ENCODE results near the gene KMT2A.
A peak's percentile ranks its signal among the peaks of the same experiment; 100 is the strongest.
"Not testable (repeated sequence)": the region's sequence is repeated elsewhere in the genome, so short reads cannot be mapped to it uniquely, and the experiment has no call there.

The KMT2A gene

DNA sequence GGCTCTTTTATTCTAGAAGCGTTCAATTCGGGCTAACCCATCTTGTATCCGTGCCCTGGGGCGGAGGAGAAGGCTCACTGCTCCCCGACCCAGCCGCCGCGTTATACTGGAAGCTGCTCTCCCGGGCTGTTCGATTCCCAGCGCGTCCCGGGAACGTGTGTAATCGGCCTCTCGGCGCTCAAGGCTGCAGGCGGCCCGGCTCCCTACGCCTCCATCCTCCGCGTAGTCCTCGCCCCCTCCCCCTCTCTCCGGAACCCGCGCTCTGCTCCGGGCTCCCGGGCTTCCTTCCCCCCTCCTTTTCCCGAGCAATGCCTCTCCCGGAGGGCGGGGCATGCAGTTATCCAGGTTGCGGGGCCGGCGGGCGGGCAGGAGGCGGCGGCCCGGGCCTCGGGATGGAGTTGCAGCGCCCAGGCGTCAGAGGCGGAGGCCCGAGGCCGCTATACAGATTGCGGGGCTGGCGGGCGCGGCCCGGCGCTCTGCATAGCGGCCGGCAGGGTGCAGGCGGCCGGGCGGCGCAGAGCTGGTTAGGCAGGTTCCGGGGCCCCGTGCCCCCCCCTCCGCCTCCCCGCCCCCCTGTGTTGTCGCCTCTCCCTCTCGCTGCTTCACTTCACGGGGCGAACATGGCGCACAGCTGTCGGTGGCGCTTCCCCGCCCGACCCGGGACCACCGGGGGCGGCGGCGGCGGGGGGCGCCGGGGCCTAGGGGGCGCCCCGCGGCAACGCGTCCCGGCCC, at the start of gene KMT2A:
KMT2A (plus strand) TSS at position 600 of the 732 bp plus-strand sequence; CDS start at position 621, 21 bp downstream.
- DNase-seq (ENCODE audit: low read depth): peak; percentile 96

DNA sequence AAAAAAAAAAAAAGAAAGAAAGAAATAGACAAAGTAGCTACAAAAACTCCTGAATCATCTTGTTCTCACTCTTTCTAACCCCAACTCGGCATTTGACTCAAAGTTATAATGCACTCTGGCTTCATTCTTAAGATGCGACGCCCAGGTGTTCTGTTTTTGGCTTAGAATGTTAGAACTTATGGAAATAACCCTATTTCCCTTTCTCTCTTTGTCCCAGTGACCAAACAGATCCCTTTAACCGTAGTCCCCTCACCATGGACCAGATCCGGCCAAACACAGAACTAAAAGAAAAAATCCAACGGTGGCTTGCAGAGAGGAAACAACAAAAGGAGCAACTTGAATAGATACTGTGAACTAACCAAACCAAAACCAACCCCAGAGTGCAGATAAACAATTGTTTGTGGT, 40.2 kb upstream of the KMT2A start:
- no peak for DNase-seq (ENCODE audit: low read depth)

DNA sequence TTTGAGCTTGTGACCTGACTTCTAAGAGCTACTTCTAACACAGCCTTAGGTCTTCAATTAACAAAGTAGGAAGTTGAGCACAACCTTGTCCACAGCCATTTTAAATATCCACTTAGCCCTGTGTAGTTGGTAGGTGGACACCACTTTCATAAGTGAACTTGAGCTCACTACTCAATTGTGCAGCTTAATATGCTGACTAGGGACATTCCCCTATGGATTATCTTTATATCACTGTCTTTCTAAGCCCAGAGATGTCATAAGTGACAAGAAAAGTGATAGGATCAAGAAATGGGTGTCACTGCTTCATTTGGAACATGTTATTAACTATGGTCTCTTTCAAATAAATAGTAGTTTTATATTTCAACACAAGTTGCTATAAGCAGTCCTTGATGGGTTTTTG, 38.8 kb upstream of the KMT2A start:
- DNase-seq (ENCODE audit: low read depth): no peak

DNA sequence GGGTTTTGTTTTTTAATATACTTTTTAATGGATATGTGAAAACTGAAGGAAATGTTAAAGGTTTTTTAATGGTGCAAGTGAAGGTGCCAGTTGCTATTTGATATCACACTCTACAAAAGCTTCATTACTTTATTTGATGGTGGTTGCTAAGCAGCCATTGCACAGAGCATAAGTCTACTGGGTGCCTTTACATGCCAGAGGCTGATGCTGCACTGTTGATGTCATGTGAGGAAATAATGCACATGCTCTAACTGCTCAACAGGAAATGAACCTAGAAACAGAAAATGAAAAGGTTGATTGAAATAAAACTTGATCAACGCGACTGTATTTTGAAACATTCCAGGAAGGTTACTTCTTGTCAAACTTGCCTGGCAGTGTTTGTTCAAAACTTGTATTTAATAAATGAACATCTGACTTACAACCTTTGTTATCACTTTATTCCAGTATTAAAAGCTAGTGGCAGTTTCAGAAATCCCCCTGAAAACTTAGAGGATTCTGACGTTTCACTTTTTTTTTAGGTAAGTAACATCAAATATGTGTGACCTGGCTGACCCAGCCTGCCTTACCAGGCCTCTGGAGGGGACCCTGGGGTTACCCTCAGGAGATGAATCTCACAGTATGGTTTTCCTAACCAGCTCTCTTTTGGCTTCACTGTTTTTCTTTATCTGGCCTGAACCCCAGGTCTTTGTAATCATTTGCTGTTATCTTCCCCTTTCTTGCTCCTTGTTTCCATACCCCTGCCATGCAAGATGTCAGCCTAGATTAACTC, 37.3 kb upstream of the KMT2A start:
- no peak for DNase-seq (ENCODE audit: low read depth)

DNA sequence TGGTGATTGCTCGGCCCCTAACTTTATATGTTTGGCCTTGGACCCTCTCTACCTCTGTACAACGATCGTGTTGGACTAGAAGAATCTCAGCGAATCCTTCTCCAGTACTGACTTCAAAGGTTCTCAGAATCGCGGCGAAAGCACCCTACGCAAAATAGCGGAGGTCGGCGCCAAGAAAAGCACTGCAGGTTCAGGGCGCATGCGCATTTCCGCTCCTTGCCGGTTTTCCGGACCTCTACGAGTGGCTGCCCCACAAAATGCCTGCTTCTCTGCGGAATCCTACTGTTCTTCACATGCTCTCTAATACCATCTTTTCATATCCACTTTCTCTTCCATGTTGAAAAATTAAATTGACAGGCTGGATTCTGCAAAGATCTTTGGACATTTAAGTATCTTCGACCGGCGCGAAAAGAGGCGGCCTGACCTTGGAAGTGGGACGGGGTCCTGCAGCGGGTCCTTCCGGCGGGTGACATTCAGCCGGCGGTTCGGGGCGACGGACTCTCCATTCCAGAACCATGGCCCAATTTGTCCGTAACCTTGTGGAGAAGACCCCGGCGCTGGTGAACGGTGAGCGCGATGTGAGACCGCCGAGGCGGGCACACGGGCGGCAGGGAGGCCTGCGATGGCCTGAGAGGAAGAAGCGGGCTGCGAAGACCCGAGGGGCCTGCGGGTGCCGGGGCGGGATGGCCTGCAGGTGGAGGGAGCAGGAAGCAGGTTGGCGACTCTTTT, 35.0 kb upstream of the KMT2A start, which contains the start of gene ATP5MG:
ATP5MG (plus strand) TSS at position 456 of the 729 bp plus-strand sequence; CDS start at position 516, 60 bp downstream.
- DNase-seq (ENCODE audit: low read depth): peak; percentile 84

DNA sequence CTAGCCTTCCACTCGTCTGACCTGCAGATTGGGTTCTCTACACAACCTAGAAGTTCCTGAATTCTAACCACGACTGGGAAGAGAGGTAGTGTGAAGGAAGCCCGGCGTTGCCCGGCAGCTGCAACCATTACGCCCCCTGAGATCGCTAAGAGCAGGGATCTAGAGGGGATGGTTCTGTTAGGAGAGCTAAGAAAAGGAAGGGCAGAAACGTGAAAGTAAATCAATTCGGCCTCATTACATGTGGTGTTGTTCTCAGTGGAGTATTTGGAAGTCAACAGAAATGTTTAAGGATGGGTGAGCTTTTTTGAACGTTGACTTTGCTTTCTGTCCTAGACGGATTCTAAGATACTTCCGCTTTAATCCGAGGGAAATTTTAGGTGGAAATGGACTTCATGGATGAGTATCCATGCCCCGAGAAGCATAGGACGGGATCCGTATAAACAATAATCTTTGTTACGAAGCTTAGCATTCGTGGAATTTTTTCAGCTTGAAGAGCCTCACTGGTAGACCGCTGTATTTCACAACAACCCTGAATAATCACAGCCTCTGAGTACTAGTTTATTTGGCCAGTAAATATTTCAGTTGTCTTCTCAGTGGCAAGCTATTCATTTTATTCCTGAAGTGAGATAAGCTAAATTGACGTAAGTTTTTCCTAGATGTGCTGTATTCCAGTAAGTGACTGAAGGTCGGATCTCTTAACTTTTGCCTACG, 34.3 kb upstream of the KMT2A start:
- no peak for DNase-seq (ENCODE audit: low read depth)

DNA sequence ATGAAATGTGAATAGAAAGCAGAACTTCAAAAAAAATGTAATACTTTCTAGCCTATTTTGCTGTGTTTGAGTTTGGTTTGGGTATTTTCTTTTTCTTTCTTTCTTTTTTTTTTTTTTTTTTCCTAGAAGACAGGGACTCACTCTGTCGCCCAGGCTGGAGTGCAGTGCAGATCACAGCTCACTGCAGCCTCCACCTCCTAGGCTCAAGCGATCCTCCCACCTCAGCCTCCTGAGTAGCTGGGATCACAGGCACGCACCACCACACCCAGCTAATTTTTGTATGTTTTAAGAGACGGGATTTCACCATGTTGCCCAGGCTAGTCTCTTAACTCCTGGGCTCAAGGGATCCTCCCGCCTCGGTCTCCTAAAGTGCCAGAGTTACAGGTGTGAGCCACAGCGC, 33.7 kb upstream of the KMT2A start:
- not testable (repeated sequence) for DNase-seq (ENCODE audit: low read depth)

DNA sequence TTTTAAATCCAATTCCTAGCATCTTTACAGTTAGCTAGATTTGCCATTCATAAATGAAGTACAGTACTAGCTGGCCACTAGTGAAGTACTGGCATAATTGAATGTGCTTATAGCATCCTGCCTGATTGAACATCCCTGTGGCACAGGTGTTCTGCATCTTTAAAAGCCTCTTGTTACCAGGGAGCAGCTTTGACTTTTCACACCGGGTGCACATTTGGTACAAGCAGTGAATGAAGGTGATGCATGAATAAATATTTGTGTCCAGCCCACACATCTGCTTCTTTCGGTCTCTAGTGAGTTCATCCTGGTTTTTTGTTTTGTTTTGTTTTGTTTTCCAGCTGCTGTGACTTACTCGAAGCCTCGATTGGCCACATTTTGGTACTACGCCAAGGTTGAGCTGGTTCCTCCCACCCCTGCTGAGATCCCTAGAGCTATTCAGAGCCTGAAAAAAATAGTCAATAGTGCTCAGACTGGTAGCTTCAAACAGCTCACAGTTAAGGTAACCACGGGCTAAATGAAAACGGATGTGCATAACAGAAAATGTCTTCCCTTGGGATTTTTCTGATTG, 29.6 kb upstream of the KMT2A start:
- no peak for DNase-seq (ENCODE audit: low read depth)

DNA sequence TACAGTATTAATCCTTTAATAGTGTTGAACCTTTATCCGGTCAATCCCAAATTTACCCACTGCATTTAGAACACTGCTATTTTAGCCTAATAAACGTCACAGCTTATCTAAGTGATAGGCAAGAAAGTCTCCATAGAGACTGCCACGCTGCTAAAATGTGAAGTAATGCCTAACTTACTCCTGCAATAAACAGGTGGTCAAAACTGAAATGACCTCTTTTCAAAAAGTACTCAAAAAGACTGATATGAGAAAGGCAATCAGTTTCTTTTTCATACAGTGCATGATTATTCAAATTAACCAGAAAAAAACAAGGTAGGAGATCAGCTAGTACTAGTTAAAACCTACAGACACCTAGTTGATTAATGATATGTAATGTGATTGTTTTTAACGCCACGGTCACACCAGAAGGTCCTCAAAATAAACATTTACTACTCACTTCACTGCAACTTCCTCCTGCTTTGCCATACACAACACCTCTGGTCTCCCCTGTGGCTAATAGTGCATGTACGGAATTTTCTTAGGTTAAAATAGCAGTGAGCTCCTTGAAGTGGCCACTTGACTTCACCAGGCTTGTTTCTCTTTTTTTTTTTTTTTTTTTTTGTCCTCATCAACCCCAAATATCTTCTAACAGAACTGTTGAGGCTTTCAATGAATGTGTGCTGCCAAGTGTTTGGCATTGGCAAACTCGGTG, 26.1 kb upstream of the KMT2A start:
- DNase-seq (ENCODE audit: low read depth): no peak

DNA sequence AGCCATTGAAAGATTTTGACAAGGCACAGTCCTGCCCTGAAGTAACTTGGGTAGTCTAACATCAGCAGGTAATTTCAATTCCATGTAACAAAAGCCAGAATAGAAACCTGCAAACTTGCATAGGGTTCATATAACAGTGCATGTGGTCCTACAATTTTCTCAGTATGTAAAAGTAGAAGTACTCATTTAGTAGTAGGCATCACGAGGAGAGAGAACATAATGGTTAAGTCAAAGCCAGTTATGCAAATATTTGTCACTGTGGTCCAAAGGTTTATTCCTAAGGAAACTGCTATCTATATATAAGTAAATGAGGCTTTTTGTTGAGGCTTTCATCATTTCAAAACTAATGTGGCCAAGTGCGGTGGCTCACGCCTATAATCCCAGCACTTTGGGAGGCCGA, 24.8 kb upstream of the KMT2A start:
- no peak for DNase-seq (ENCODE audit: low read depth)

DNA sequence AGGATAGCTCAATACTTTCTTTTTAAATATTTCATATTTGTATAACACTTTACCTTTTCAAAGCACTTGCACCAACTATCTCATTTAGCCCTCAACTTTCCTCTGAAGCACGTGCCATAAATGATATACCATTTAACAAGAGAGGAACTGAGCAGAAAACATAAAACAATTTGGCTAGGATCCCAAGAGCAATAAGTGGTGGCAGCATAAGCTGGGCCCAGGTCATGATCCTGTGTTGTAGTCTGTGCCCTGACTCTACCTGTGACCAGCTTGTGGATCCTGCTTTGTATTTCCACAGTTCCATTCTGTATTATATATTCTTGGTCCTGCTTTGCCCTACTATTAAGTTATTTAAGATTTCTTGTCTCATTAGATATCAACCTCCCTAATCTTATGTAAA, 23.4 kb upstream of the KMT2A start:
- DNase-seq (ENCODE audit: low read depth): no peak

DNA sequence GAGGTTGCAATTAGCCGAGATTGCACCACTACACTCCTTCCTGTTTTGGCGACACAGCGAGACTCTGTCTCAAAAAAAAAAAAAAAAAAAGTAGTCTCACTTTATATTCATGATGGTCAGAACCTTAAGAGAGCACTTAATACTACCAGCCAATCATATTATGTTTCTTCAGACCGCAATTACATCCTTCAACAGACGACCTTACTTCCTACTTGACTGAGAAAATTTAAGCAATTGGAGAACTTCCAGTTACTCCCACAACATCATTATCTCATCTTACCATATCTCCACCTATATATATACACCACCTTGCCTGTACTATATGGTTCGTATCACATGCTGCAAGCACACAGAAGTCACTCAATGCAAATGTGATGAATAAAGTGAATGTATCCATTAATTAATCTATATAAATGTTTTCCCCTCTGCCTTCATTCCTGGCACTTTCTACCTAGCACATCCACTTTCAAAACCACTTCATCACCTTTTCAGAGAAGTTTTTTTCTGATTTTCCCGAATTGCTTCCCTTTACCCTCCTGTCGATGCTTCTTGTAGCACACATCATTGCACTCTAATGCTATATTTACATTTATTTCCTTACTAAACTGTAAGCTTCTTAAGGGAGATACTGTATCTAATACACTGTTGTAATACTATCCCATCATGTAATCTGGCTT, 21.1 kb upstream of the KMT2A start:
- no peak for DNase-seq (ENCODE audit: low read depth)

DNA sequence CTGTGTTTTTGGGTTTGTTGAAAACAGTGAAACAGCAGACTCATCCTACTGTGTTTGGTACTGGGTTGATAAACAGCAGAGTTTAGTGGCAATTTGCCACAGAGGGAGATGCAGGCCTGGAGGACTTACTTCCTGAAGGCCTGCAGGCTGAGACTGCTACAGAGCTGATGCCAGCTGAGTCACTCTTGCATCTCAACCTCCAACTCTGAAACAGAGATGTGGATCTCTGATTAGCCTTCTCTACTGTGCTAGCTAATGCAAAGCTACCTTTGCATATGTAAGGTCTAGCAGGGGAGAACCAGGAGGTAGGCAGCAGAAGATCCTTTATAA, 20.6 kb upstream of the KMT2A start:
- no peak for DNase-seq (ENCODE audit: low read depth)

DNA sequence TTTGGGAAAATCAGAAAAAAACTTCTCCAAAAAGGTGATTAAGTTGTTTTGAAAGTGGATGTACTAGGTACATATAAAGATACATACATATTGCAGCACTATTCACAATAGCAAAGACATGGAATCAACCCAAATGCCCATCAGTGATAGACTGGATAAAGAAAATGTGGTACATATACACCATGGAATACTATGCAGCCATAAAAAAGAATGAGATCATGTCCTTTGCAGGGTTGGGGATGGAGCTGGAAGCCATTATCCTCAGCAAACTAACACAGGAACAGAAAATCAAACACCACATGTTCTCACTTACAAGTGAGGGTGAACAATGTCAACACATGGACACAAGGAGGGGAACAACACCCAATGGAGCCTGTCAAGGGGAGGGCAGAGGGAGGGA, 19.4 kb upstream of the KMT2A start:
- DNase-seq (ENCODE audit: low read depth): not testable (repeated sequence)

DNA sequence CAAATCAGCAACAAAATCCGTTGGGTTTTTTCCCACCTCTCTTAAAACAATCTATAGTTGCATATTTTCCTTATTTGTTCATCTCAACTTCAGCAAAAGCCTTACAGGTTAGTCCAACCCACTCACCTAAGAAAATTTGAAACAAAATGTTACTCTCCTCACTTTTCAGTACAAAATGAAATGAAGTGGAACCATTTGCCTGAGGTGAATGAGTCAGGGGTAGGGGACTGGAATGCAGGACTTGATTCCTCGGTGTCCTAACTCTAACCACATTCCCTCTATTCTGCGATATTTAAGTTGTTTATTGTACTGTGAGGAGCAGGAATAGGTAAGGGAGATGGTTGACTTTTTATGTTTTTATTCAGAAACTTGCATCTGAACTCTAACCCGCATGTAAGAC, 18.5 kb upstream of the KMT2A start:
- DNase-seq (ENCODE audit: low read depth): no peak

DNA sequence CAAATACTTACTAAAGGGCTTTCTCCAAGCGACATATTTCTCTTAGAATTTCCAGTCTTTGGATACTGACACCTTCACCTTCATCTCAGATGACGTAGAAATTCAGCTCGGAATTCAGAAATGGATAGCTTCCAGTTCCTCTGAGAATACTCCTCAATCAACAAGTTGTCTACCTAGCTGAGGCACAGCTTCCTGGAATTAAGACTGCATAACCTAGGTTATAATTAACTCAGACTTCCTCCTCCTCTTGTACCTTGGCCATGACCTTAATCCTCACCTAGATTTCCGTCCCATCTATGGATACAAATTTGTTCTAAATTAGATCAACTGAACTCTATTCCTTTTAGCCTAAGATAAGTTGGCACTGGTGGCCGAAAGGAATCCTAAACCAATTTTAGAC, 17.5 kb upstream of the KMT2A start:
- no peak for DNase-seq (ENCODE audit: low read depth)

DNA sequence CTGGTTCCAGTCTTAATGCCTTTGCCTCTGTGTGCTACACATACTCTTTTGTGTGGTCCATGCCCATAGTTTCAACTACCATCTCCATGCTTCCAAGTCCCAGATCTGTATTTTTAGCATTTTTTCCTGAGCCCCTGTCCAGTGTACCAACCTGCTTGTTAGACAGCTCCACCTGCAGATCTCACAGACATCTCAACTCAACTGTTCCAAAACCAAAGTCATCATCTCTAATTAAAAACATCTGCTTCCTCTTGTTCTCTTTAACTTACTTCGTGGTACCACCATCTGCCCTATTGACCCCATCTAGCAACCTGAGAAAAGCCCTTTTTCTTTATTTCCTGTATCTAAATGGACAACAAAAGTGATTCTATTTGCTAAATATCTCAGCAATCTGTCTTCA, 8.6 kb upstream of the KMT2A start:
- DNase-seq (ENCODE audit: low read depth): no peak

DNA sequence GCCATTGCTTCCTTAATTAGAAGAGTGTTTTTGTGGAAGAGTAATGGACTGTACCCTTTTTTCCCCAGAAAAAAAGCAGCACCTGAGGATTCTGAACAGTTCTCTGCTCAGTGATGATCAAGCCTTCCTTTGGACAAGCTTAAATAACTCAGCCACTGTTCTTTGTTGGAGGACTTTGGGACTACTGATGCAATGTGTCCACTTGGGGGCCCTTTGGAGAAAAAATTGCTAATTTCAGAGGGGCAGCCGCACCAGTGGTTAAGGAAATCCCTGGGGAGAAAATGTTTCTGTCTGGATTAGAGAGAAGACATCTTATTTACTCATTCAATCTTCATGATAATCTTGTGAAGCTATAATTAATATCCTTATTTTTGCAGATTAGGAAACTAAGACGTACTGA, 5.3 kb upstream of the KMT2A start:
- DNase-seq (ENCODE audit: low read depth): no peak

DNA sequence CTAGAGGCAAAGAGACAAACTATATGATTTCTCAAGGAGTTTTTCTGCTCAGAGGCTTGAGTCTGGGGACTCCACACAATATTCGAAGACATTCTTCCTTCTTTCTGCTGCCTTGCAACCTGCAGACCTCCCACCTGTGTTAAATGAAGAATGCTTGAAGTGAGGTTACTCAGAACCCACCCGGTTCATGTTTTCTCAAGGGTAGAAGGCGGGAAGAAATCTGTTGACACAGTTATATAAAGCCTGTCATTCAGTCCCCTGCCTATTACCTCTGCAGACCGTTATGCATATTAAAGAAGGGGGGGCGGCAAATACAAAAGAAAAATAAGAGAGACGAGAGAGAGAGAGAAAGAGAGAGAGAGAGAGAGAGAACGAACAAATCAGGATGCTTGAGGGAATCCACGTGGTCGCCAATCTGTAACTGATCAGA, 2.2 kb upstream of the KMT2A start:
- no peak for DNase-seq (ENCODE audit: low read depth)

DNA sequence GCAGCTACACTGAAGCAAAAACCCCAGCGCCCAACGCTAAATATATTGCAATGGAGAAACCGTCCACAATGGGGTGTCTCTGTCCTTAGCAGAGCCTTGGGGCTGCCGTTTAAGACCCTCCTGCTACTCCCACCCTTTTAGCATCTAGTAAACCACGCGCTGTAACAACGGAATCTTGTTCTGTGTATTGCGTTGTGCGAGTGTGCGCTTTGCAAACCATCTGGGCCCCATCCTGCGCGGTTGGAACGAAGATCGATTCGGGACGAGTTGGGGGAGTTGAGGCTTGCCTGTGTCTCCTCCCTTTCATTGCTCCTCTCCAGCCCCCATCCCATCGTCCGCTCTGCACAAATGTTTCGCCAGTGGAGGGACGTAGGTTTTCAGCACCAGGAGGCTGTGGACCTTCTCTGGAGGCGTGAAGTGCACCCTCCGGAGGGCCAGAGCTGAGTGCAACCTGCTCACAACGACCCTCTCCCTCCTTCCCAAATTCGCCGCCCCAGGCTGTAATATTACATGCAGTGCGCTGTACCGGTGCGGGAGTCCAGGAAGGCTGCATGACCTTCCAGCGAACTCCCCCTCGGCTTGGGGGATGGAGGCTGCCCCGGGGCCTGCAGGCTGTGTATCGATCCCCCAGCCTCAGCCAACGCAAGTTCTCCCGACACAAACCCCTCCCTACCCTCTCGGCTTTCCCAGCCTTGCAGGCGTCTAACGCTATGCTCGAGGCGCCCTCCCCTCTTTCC, 1.6 kb upstream of the KMT2A start:
- DNase-seq (ENCODE audit: low read depth): peak; percentile 30
